Uterus (tissue), 2 donors: Measurements from ENCODE around the gene TMEM106C.

Experiments
- POLR2A ChIP-seq, 2 donors: fragments of 450-650 bp; IDR thresholded peaks; one replicate each; pipeline ENCODE4 v1.6.1; 2016; ENCODE audit warnings: antibody characterized with exemption in 2 of 2, mild to moderate bottlenecking in 1 of 2, moderate library complexity in 1 of 2
- TF ChIP-seq, protein P1 (sequence below), 4 experiments: fragments of 200-600 bp in 2 of 4; fragments of 450-650 bp in 2 of 4; sonication (generic) in 2 of 4; IDR thresholded peaks; one replicate each; pipeline ENCODE4 v1.5.1; 2016 to 2019; ENCODE audit warnings: antibody characterized with exemption in 4 of 4, mild to moderate bottlenecking in 2 of 4, moderate library complexity in 1 of 4

DNA sequence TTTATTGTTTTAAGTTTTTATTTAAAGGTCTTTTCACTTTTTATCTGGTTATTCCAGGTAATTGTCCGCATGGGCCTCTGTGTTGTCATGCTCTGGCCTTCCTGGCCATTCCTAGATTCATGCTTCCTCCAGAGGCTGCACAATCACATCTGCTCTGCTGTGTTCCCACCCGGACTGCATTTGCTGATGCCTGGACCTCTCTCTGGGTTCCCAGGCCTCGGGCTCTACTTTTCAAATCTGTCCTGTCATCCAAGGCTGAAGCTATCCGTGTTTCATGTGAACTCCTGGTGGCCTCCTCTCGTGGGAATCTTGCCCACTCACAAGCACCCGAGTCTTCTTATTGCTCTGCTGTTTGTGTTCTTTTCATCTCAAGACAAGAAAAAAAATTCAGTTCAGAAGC is 42.5 kb upstream of the TMEM106C start:
- TF ChIP-seq, protein P1, sequence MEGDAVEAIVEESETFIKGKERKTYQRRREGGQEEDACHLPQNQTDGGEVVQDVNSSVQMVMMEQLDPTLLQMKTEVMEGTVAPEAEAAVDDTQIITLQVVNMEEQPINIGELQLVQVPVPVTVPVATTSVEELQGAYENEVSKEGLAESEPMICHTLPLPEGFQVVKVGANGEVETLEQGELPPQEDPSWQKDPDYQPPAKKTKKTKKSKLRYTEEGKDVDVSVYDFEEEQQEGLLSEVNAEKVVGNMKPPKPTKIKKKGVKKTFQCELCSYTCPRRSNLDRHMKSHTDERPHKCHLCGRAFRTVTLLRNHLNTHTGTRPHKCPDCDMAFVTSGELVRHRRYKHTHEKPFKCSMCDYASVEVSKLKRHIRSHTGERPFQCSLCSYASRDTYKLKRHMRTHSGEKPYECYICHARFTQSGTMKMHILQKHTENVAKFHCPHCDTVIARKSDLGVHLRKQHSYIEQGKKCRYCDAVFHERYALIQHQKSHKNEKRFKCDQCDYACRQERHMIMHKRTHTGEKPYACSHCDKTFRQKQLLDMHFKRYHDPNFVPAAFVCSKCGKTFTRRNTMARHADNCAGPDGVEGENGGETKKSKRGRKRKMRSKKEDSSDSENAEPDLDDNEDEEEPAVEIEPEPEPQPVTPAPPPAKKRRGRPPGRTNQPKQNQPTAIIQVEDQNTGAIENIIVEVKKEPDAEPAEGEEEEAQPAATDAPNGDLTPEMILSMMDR (IDR thresholded peaks at IDR 0.05), result no peak
- TF ChIP-seq POLR2A (IDR thresholded peaks at IDR 0.05), result no peak
